ENCODE measurements around the gene TMEM94.

DNA sequence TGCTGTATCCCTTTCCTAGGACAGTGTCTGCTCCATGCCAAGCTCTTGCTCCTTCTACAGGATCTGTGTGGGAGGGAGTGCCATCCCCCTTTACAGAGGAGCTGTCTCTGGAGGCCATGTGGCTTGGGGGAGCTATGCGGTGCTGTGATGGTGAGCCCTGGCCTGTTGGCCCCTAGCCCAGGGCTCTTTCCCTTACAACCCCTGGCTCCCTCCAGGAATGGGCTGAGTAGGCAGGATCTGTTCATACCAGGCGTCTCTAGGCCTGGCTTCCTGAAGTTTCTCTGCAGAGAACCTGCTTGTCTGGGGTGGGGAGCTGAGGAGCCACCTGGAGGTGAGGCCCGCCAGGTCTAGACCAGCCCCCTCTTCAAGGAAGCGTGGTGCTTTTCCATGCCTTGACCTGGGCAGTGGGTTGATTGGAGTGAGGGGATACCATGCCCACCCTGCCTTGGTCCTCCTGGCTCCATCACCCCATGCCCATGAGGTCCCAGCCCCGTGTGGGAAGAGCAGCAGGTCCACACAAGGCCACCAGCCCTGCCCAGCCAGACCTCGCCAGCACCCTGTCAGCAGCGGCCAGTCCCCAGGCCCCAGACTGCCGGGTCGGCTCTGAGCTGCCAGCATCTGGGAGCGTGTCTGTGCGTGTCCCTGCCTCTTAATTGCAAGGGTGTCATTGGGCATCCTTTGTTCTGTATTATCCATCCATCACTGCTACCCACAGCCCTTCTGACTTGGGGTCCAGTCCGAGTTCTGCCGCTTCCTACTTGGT is 83.7 kb downstream of the TMEM94 start:
- TF ChIP-seq CTCF (IDR thresholded peaks at IDR 0.05) (no peak), POLR2A (IDR thresholded peaks at IDR 0.05) (no peak)

Data from testis (tissue), 2 donors.